GM12872 (cell line): Measurements from ENCODE around the gene DCLK2.

Experiments used
- TF ChIP-seq, protein P1 (sequence below): IDR thresholded peaks from 3 replicates; pipeline ENCODE4 v1.5.1; 2011; ENCODE audit warnings: low read depth, mild to moderate bottlenecking, low read length, moderate library complexity; ENCODE audit not compliant: insufficient read depth

DCLK2 gene

DNA sequence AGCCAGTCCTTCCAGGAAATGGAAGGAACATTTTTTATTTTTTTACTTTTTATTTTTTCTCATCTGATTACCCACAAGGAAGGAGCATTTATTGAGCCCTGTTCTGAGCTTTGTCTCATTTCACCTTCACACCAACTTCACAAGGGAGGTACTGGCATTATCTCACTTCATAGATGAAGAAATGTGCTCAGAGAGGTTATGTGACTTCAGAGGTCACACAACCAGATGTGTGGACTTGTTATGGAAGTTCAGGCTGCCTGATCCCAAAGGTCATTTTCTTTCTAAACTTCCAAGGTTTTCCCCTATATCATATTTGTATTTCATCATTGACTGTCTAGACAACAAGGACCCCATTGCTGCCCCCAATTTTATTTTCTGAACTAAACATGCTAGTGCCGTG is 160.3 kb downstream of the DCLK2 start:
- TF ChIP-seq, protein P1, sequence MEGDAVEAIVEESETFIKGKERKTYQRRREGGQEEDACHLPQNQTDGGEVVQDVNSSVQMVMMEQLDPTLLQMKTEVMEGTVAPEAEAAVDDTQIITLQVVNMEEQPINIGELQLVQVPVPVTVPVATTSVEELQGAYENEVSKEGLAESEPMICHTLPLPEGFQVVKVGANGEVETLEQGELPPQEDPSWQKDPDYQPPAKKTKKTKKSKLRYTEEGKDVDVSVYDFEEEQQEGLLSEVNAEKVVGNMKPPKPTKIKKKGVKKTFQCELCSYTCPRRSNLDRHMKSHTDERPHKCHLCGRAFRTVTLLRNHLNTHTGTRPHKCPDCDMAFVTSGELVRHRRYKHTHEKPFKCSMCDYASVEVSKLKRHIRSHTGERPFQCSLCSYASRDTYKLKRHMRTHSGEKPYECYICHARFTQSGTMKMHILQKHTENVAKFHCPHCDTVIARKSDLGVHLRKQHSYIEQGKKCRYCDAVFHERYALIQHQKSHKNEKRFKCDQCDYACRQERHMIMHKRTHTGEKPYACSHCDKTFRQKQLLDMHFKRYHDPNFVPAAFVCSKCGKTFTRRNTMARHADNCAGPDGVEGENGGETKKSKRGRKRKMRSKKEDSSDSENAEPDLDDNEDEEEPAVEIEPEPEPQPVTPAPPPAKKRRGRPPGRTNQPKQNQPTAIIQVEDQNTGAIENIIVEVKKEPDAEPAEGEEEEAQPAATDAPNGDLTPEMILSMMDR, result no peak

DNA sequence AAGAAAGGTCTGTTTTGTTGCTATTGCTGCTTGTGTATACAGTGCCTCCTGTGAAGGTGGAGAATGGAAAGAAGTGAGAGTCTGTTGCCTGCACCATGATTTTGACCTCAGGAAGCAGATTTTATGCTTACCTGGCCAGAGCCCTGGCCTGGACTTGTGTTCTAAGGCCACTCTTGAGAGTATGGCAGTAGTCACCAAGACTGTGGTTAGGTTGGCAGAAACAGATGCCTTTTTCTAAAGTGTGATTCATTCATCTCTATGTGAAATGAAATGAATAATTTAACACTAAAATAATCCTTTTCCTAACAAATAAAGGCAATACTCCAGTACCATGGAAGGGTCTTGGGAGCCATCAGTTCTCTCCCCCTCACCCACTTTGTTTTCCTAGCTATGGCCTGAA is 161.8 kb downstream of the DCLK2 start:
- TF ChIP-seq, protein P1, result no peak

GRCh38 chr4:150242820-150243458 is 164.7 kb downstream of the DCLK2 start:
- TF ChIP-seq, protein P1, result peak; percentile 92

DNA sequence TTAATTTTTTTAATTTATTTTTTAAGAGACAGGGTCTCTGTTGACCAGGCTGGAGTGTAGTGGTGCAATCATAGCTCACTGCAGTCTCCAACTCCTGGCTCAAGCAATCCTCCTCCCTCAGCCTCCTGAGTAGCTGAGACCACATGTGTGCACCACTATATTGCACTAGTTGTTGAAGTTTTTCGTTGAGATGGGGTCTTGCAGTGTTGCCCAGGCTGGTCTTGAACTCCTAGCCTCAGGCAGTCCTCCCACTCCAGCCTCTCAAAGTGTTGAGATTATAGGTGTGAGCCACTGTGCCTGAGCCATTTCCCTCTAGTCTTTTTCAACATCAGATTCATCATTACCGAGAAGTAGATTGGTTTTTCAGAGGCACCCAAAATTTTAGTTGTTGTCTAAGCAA is 165.7 kb downstream of the DCLK2 start:
- TF ChIP-seq, protein P1, result no peak

DNA sequence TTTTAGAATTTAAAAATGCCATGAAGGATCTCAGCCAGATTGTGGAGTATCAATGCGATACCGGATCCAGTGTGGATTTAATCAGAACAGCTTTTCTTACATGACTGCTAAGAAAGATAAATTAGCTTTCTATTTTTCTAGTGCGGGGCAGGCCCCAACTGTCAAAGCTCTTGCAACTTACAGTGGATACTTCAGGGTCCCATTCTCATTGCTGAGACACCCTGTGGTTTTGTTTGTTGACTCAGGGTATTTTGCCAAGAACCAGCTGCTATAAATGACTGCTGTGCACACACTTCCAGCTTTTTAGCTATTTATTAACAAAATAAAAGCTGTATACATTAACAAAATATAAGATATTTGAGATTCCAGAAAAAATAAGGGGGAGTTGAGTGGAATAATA is 166.4 kb downstream of the DCLK2 start:
- TF ChIP-seq, protein P1, result no peak

GRCh38 chr4:150247184-150247583 is 168.9 kb downstream of the DCLK2 start:
- TF ChIP-seq, protein P1, result no peak

- TF ChIP-seq, protein P1, result no peak
Measured at GRCh38 chr4:150248181-150248580, 169.9 kb downstream of the DCLK2 start.
